Measurements from ENCODE around the gene PTBP3. TPM values are rescaled to one million over a fixed set of nuclear protein-coding genes. Genes with fewer than 3 reads are reported as not detected.
"Not testable (repeated sequence)": the region's sequence is repeated elsewhere in the genome, so short reads cannot be mapped to it uniquely, and the experiment has no call there.

PTBP3 gene
- total RNA-seq, 4 donors from 2014 or later, result 52.1 to 126 (median 71.0) TPM

DNA sequence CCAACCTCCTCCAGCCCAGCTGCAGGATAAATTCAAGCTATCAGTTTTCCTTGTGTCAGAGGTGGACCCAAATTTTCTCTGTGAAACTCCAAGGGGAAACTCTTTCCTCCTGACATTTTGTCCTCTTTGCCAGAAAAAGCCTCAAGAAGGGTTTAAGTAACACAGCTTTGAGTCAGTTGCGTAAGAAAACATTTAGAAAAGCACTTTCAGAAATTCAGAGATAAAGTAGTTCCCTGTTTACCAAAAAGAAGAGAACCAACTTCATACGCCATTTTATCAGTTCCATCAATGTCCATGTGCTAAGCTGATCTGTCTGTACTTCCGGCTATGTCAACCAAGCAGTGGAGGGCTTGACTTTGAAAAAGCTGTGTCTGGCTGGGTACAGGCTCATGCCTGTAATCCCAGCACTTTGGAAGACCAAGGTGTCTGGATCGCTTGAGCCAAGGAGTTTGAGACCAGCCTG, 138.4 kb downstream of the PTBP3 start:
- no peak overlapping the region for H3K4me3 ChIP-seq
- no peaks in the 10 kb centered on the region for H3K9me3 ChIP-seq
- no peak for DNase-seq
- no peak overlapping the region for H3K27ac ChIP-seq
- no peaks in the 10 kb centered on the region for H3K27me3 ChIP-seq
- H3K4me1 ChIP-seq, result no peaks in the 10 kb centered on the region
- no peaks in the 10 kb centered on the region for H3K36me3 ChIP-seq
- TF ChIP-seq POLR2A (IDR thresholded peaks at IDR 0.05), result no peak
- TF ChIP-seq, protein P1, sequence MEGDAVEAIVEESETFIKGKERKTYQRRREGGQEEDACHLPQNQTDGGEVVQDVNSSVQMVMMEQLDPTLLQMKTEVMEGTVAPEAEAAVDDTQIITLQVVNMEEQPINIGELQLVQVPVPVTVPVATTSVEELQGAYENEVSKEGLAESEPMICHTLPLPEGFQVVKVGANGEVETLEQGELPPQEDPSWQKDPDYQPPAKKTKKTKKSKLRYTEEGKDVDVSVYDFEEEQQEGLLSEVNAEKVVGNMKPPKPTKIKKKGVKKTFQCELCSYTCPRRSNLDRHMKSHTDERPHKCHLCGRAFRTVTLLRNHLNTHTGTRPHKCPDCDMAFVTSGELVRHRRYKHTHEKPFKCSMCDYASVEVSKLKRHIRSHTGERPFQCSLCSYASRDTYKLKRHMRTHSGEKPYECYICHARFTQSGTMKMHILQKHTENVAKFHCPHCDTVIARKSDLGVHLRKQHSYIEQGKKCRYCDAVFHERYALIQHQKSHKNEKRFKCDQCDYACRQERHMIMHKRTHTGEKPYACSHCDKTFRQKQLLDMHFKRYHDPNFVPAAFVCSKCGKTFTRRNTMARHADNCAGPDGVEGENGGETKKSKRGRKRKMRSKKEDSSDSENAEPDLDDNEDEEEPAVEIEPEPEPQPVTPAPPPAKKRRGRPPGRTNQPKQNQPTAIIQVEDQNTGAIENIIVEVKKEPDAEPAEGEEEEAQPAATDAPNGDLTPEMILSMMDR (IDR thresholded peaks at IDR 0.05), result no peak

DNA sequence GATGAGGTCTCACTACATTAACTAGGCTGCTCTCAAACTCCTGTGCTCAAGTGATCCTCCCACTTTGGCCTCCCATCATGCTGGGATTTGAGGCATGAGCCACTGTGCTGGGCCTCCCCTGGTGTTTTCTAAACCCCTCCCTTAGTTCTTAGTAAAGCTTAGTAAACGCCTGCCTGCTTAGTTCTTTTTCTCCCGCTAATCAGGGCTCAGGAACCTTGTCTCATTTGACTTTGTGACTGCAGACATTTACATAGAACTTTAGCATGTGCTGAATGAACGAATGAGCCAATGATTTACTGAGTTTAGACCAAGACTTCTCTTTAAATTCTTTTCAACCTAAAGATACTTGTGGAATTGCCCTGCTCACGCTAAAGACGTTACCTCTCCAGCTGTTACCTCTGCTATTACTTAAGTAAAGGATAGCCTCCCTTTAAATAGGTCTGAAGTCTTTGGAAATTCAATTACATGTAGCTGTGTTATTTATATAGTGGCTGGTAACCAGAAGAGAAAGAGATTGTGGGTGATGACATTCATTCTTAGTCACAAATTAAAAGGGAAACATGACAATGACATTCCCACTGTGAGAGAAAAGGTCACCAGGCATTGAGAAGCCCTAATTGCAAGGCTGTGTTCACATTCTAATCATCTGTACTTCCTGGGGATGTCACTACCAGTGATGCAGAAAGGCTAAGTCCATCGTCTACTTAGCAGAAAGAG, 139.7 kb downstream of the PTBP3 start:
- TF ChIP-seq POLR2A (IDR thresholded peaks at IDR 0.05), result no peak
- TF ChIP-seq, protein P1 (IDR thresholded peaks at IDR 0.05), result no peak
- no peaks in the 10 kb centered on the region for H3K36me3 ChIP-seq
- no peak overlapping the region for H3K27ac ChIP-seq
- H3K9me3 ChIP-seq, result no peaks in the 10 kb centered on the region
- no peak overlapping the region for H3K4me3 ChIP-seq
- no peaks in the 10 kb centered on the region for H3K27me3 ChIP-seq
- DNase-seq, result no peak
- no peaks in the 10 kb centered on the region for H3K4me1 ChIP-seq

GRCh38 chr9:112190320-112190719, 143.1 kb downstream of the PTBP3 start:
- H3K27ac ChIP-seq, H3K9me3 ChIP-seq, DNase-seq, H3K27me3 ChIP-seq, H3K36me3 ChIP-seq, H3K4me1 ChIP-seq, H3K4me3 ChIP-seq: not testable (repeated sequence)

- H3K4me1 ChIP-seq, result no peaks in the 10 kb centered on the region
- no peak for DNase-seq
These were observed 144.5 kb downstream of the PTBP3 start for GRCh38 chr9:112188884-112189283.

GRCh38 chr9:112187404-112187803, 146.0 kb downstream of the PTBP3 start:
- Histone ChIP-seq H3K4me3 (no peak overlapping the region), H3K27ac (no peak overlapping the region), H3K27me3 (no peaks in the 10 kb centered on the region), H3K9me3 (no peaks in the 10 kb centered on the region), H3K36me3 (no peaks in the 10 kb centered on the region), H3K4me1 (no peaks in the 10 kb centered on the region)
- DNase-seq, result no peak
- TF ChIP-seq, protein P1 (IDR thresholded peaks at IDR 0.05), result no peak
- no peak for TF ChIP-seq POLR2A (IDR thresholded peaks at IDR 0.05)

More at GRCh38 chr9:112188884-112189283, 144.5 kb downstream of the PTBP3 start:
- Histone ChIP-seq H3K9me3 (no peaks in the 10 kb centered on the region), H3K4me3 (no peak overlapping the region), H3K27me3 (no peaks in the 10 kb centered on the region), H3K36me3 (no peaks in the 10 kb centered on the region), H3K27ac (no peak overlapping the region)
- TF ChIP-seq, protein P1 (IDR thresholded peaks at IDR 0.05), result no peak
- TF ChIP-seq POLR2A (IDR thresholded peaks at IDR 0.05), result no peak

DNA sequence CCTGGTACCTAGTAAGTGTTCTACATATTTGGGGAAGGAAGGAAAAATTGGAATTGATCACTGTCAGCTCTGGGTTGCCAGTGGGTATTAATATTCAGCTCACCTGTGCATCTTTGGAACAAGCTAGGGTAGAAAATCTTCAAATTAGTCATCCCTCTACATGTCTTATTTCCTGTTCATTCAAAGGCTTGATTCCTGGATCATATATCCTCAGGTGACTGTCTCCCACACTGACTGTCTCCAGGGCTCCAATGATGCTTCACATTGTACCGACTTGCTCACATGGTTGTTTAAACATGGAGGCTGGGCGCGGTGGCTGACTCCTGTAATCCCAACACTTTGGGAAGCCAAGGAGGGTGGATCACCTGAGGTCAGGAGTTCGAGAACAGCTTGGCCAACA, 146.7 kb downstream of the PTBP3 start:
- Histone ChIP-seq H3K9me3 (no peaks in the 10 kb centered on the region), H3K36me3 (no peaks in the 10 kb centered on the region), H3K4me3 (no peak overlapping the region), H3K4me1 (no peaks in the 10 kb centered on the region), H3K27ac (no peak overlapping the region), H3K27me3 (no peaks in the 10 kb centered on the region)
- DNase-seq, result no peak
- TF ChIP-seq, protein P1 (IDR thresholded peaks at IDR 0.05), result no peak
- TF ChIP-seq POLR2A (IDR thresholded peaks at IDR 0.05), result no peak
